Endothelial cell of umbilical vein (primary cell): Measurements from ENCODE around the gene L1CAM. TPM values are rescaled to one million over a fixed set of nuclear protein-coding genes. Genes with fewer than 3 reads are reported as not detected.

Experiments
- BruUV-seq: library from RNA; stranded (reverse); fragments of 400-500 nt; replicated peaks from 2 replicates; lab custom pipeline; 2021; lab: Mats Ljungman, UMichigan
- CTCF ChIA-PET: fragments of 300-600, 350-600 bp; sonication (Branson Sonifier 250); formaldehyde crosslinking; loops from one replicate; lab custom pipeline; 2021; ENCODE audit warnings: antibody characterized with exemption, inconsistent platforms; lab: Charles Lee
- POLR2A ChIA-PET: fragments of 300-600, 350-600 bp; sonication (Branson Sonifier 250); formaldehyde crosslinking; loops from one replicate; lab custom pipeline; 2021; ENCODE audit warnings: antibody characterized with exemption, inconsistent platforms; lab: Charles Lee
- DNase-seq: peaks from one replicate; pipeline ENCODE4 v3.0.0-alpha.2; 2011; ENCODE audit warnings: low read depth, low spot score
- FAIRE-seq: peaks from 2 replicates; lab custom pipeline; 2011; peaks lifted over from hg19 to GRCh38; lab: Jason Lieb, UNC
- H2AFZ ChIP-seq: 2 replicates; pipeline ENCODE4 v1.6.0; 2012; ENCODE audit warnings: low read depth, low read length, control low read depth, inconsistent platforms
- H3K27ac ChIP-seq: 2 replicates; pipeline ENCODE4 v1.5.1; 2011; ENCODE audit warnings: low read depth, mild to moderate bottlenecking, control low read depth, low read length, moderate library complexity; ENCODE audit not compliant: insufficient read depth
- H3K27me3 ChIP-seq, 2 experiments: 2 replicates each; pipeline versions ENCODE4 v1.6.0 to v1.6.1; 2011; ENCODE audit warnings: low read length in 2 of 2, mixed read lengths in 1 of 2; ENCODE audit not compliant: control insufficient read depth in 2 of 2, insufficient read depth in 2 of 2
- H3K36me3 ChIP-seq, 2 experiments: 2 replicates in 1 of 2; 3 replicates in 1 of 2; pipeline ENCODE4 v1.5.1; 2011; ENCODE audit warnings: low read length in 2 of 2, mild to moderate bottlenecking in 1 of 2, moderate library complexity in 1 of 2; ENCODE audit not compliant: control insufficient read depth in 2 of 2, insufficient read depth in 2 of 2; ENCODE audit errors: extremely low read depth in 1 of 2
- H3K4me1 ChIP-seq: 3 replicates; pipeline ENCODE4 v1.5.1; 2011; ENCODE audit warnings: mild to moderate bottlenecking, low read length; ENCODE audit not compliant: control insufficient read depth, insufficient read depth; ENCODE audit errors: extremely low read depth
- H3K4me2 ChIP-seq: 2 replicates; pipeline ENCODE4 v1.6.1; 2011; ENCODE audit warnings: low read length, control low read depth, mixed read lengths; ENCODE audit not compliant: insufficient read depth
- H3K4me3 ChIP-seq, 3 experiments: fragments of 200-600 bp in 1 of 3; sonication (generic), shearing (Covaris generic) in 1 of 3; replicated peaks in 1 of 3; 2 replicates each; pipeline ENCODE4 v1.5.1; 2011 to 2016; ENCODE audit warnings: control low read depth in 3 of 3, low read length in 3 of 3, mild to moderate bottlenecking in 2 of 3, inconsistent platforms in 1 of 3, low read depth in 1 of 3, moderate library complexity in 1 of 3; ENCODE audit not compliant: insufficient read depth in 1 of 3
- H3K79me2 ChIP-seq: 2 replicates; pipeline ENCODE4 v1.6.0; 2012; ENCODE audit warnings: low read length, inconsistent platforms; ENCODE audit not compliant: control insufficient read depth, insufficient read depth
- H3K9ac ChIP-seq: replicated peaks from 2 replicates; pipeline ENCODE3; 2011; ENCODE audit warnings: low read length, control low read depth; ENCODE audit not compliant: insufficient read depth; ENCODE audit errors: extremely low read depth
- H3K9me1 ChIP-seq: replicated peaks from 3 replicates; pipeline ENCODE4 v1.6.0; 2011; ENCODE audit warnings: mild to moderate bottlenecking, low read length; ENCODE audit not compliant: control insufficient read depth, insufficient read depth; ENCODE audit errors: extremely low read depth
- H3K9me3 ChIP-seq: replicated peaks from 2 replicates; pipeline ENCODE4 v1.5.1; 2012; ENCODE audit warnings: low read length, inconsistent platforms; ENCODE audit not compliant: control insufficient read depth, insufficient read depth
- H4K20me1 ChIP-seq: replicated peaks from 2 replicates; pipeline ENCODE3; 2011; ENCODE audit warnings: mild to moderate bottlenecking, low read length; ENCODE audit not compliant: control insufficient read depth, insufficient read depth; ENCODE audit errors: extremely low read depth
- CTCF ChIP-seq, 2 donors: IDR thresholded peaks; 1 replicate in 1 of 2; 2 replicates in 1 of 2; pipeline ENCODE4 v1.5.1; 2011; ENCODE audit warnings: low read length in 2 of 2, mild to moderate bottlenecking in 2 of 2, moderate library complexity in 2 of 2, control low read depth in 1 of 2, inconsistent platforms in 1 of 2, low read depth in 1 of 2; ENCODE audit not compliant: insufficient read depth in 1 of 2; ENCODE audit errors: extremely low read depth in 1 of 2
- EZH2 ChIP-seq: IDR thresholded peaks from 2 replicates; pipeline ENCODE4 v1.6.1; 2012; ENCODE audit warnings: borderline replicate concordance, low read depth, mild to moderate bottlenecking, moderate library complexity, low read length, inconsistent platforms; ENCODE audit not compliant: severe bottlenecking
- FOS ChIP-seq: IDR thresholded peaks from 2 replicates; pipeline ENCODE4 v1.6.1; 2011; ENCODE audit warnings: mild to moderate bottlenecking, low read length, moderate library complexity, borderline replicate concordance; ENCODE audit not compliant: insufficient read depth
- GATA2 ChIP-seq: IDR thresholded peaks from 2 replicates; pipeline ENCODE4 v1.7.0; 2011; ENCODE audit warnings: low read depth, mild to moderate bottlenecking, moderate library complexity, mixed read lengths, low read length; ENCODE audit not compliant: insufficient read length, insufficient read depth
- JUN ChIP-seq: IDR thresholded peaks from 2 replicates; pipeline ENCODE4 v1.6.1; 2011; ENCODE audit warnings: borderline replicate concordance, low read depth; ENCODE audit not compliant: insufficient read length, insufficient read depth
- MAX ChIP-seq: IDR thresholded peaks from 2 replicates; pipeline ENCODE4 v1.6.1; 2011; ENCODE audit not compliant: insufficient read depth, insufficient read length
- MYC ChIP-seq: IDR thresholded peaks from one replicate; pipeline ENCODE4 v1.6.1; 2011; ENCODE audit warnings: mild to moderate bottlenecking, low read depth, low read length
- POLR2A ChIP-seq: IDR thresholded peaks from 2 replicates; pipeline ENCODE4 v1.6.1; 2012; ENCODE audit warnings: low read depth, mild to moderate bottlenecking, control low read depth, low read length
- POLR2AphosphoS5 ChIP-seq: IDR thresholded peaks from 2 replicates; pipeline ENCODE4 v1.6.1; 2012; ENCODE audit warnings: low read depth, mild to moderate bottlenecking, control low read depth, low read length, moderate library complexity; ENCODE audit not compliant: insufficient read depth
- dilution Hi-C: fragments of 300-500 bp; cut with MboI; formaldehyde crosslinking; loops from one replicate; pipeline ENCODE4 v1.15.0; 2019; ENCODE audit warnings: low sequenced_read_pairs; ENCODE audit not compliant: extremely low pct_ligation_motif_present
- intact Hi-C: fragments of 100-400 bp; cut with micrococcal nuclease; formaldehyde crosslinking; loops from one replicate; pipeline ENCODE4 v1.10.0; 2022
- polyA plus RNA-seq, 4 experiments: library from polyadenylated mRNA; depleted of rRNA in 3 of 4; stranded (reverse) in 3 of 4; unstranded in 1 of 4; fragments of >200 nt; gene quantifications; 2 replicates each; pipeline versions ENCODE4 v1.2.1 to v1.2.3, GENCODE V29; 2011 to 2012; ENCODE audit warnings: missing spikeins in 1 of 4
- total RNA-seq: library from RNA; stranded (reverse); gene quantifications from 2 replicates; pipeline ENCODE4 v1.2.3, GENCODE V29; 2021

L1CAM gene
- total and polyA plus RNA-seq, 2 donors (not counting 3 experiments of a cell fraction or from before 2014, with no cell fraction given) = 0.01 TPM; not detected in 1

- CTCF ChIA-PET = interaction anchor here (0.9 kb wide), 1 partner anchor 42 kb away, joined by 3 read pairs; no protein-coding TSS in a partner anchor
- peaks cover 4% of the 10 kb centered on the region for H3K4me1 ChIP-seq
- intact Hi-C loops = loop anchor here (10.0 kb wide), 1 partner anchor 68 kb away; the partner anchor contains the start of gene L1CAM
- H3K36me3 ChIP-seq = no peaks in the 10 kb centered on the region
- peaks cover 0 to 2% of the 10 kb centered on the region in 2 experiments for H3K27me3 ChIP-seq
- H3K79me2 ChIP-seq = no peaks in the 10 kb centered on the region
- POLR2A ChIA-PET = no interaction called here
- no peak overlapping the region for H3K27ac ChIP-seq
- H3K4me3 ChIP-seq = no peak overlapping the region
- DNase-seq (no peak), FAIRE-seq (no peak)
- H3K9ac ChIP-seq = no peak overlapping the region
- no peak overlapping the region for H3K4me2 ChIP-seq
- no peaks in the 10 kb centered on the region for H4K20me1 ChIP-seq
- no peaks in the 10 kb centered on the region for H3K9me1 ChIP-seq
- no peak overlapping the region for H2AFZ ChIP-seq
- no TSS peak for BruUV-seq
- dilution Hi-C loops = no loop called here
- no peak for TF ChIP-seq MAX
- TF ChIP-seq GATA2 = no peak
- no peak for TF ChIP-seq CTCF (IDR thresholded peaks at IDR 0.05; ENCODE audit: extremely low read depth in 1 of 2, insufficient read depth in 1 of 2, low read depth in 1 of 2, low read length in 2 of 2)
- no peak for TF ChIP-seq EZH2
- no peak for TF ChIP-seq MYC
- TF ChIP-seq FOS = no peak
- no peak for TF ChIP-seq POLR2AphosphoS5
- no peak for TF ChIP-seq JUN
- TF ChIP-seq POLR2A = no peak
- no peaks in the 10 kb centered on the region for H3K9me3 ChIP-seq
Measured at GRCh38 chrX:153816831-153817690, 68.9 kb downstream of the L1CAM start.
